ENCODE results near the gene ESYT1. TPM values are rescaled to one million over a fixed set of nuclear protein-coding genes. Genes with fewer than 3 reads are reported as not detected.

ESYT1 gene
- total and polyA plus RNA-seq, 9 donors, result 62.3 to 139 (median 97.3) TPM

DNA sequence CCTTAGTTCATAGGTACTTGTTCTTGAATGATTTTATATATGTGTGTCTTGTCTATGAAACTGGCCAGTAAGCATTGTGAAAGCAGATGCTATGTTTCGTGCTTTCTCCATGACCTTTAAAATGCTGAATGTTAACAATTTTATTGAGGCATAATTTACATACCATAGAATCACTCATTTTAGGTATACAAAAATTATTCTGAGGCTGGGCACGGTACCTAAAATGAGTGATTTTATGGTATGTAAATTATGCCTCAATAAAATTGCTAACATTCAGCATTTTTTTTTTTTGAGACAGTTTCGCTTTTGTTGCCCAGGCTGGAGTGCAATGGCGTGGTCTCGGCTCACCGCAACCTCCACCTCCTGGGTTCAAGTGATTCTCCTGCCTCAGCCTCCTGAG is 6.8 kb downstream of the ESYT1 start:
- Histone ChIP-seq H3K4me1 (ENCODE audit: insufficient read depth) (no peaks in the 10 kb centered on the region), H3K4me3 (no peak overlapping the region), H3K27me3 (no peaks in the 10 kb centered on the region), H3K27ac (no peak overlapping the region), H3K9me3 (no peaks in the 10 kb centered on the region), H3K36me3 (no peaks in the 10 kb centered on the region)
- intact Hi-C loops (cut with DNase I), result no loop called here
- no peak for DNase-seq
- TF ChIP-seq POLR2A (IDR thresholded peaks at IDR 0.05) (no peak), EP300 (IDR thresholded peaks at IDR 0.05) (no peak)
- TF ChIP-seq, protein P1, sequence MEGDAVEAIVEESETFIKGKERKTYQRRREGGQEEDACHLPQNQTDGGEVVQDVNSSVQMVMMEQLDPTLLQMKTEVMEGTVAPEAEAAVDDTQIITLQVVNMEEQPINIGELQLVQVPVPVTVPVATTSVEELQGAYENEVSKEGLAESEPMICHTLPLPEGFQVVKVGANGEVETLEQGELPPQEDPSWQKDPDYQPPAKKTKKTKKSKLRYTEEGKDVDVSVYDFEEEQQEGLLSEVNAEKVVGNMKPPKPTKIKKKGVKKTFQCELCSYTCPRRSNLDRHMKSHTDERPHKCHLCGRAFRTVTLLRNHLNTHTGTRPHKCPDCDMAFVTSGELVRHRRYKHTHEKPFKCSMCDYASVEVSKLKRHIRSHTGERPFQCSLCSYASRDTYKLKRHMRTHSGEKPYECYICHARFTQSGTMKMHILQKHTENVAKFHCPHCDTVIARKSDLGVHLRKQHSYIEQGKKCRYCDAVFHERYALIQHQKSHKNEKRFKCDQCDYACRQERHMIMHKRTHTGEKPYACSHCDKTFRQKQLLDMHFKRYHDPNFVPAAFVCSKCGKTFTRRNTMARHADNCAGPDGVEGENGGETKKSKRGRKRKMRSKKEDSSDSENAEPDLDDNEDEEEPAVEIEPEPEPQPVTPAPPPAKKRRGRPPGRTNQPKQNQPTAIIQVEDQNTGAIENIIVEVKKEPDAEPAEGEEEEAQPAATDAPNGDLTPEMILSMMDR (IDR thresholded peaks at IDR 0.05), result no peak
- 94 to 96% (median 95%) methylated on average over 6 of the region's 6 CpGs for WGBS, 3 donors

DNA sequence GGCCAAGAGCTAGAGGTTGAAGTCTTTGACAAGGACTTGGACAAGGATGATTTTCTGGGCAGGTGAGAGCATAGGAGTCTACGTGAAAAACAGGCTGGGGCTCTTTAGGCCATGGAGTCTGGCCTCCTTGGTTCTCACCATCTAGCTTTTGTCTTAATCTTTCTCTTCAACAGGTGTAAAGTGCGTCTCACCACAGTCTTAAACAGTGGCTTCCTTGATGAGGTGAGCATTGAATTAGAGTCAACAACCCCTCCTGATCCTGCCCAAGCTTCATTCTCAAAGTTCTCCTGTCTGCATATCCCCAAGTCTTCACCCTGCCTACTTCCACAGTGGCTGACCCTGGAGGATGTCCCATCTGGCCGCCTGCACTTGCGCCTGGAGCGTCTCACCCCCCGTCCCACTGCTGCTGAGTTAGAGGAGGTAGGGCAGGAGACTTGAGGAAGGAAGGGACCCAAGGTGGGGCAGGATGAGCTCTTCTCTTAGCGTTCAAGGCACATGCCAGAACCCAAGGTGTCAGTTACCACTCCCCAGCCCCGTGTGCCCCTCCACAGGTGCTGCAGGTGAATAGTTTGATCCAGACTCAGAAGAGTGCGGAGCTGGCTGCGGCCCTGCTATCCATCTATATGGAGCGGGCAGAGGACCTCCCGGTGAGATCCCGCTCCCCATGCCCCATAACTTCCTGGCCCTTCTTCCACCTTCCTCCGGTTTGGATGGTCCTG is 9.9 kb downstream of the ESYT1 start:
- WGBS, 3 donors, result 94 to 95% (median 94%) methylated on average over 14 of the region's 14 CpGs
- DNase-seq, result no peak
- no peak for TF ChIP-seq EP300 (IDR thresholded peaks at IDR 0.05)
- no peak for TF ChIP-seq POLR2A (IDR thresholded peaks at IDR 0.05)
- TF ChIP-seq, protein P1 (IDR thresholded peaks at IDR 0.05), result no peak
- Histone ChIP-seq H3K27ac (no peak overlapping the region), H3K27me3 (no peaks in the 10 kb centered on the region), H3K4me3 (no peak overlapping the region), H3K36me3 (no peaks in the 10 kb centered on the region), H3K4me1 (ENCODE audit: insufficient read depth) (no peaks in the 10 kb centered on the region), H3K9me3 (no peaks in the 10 kb centered on the region)
- intact Hi-C loops (cut with DNase I), result no loop called here

DNA sequence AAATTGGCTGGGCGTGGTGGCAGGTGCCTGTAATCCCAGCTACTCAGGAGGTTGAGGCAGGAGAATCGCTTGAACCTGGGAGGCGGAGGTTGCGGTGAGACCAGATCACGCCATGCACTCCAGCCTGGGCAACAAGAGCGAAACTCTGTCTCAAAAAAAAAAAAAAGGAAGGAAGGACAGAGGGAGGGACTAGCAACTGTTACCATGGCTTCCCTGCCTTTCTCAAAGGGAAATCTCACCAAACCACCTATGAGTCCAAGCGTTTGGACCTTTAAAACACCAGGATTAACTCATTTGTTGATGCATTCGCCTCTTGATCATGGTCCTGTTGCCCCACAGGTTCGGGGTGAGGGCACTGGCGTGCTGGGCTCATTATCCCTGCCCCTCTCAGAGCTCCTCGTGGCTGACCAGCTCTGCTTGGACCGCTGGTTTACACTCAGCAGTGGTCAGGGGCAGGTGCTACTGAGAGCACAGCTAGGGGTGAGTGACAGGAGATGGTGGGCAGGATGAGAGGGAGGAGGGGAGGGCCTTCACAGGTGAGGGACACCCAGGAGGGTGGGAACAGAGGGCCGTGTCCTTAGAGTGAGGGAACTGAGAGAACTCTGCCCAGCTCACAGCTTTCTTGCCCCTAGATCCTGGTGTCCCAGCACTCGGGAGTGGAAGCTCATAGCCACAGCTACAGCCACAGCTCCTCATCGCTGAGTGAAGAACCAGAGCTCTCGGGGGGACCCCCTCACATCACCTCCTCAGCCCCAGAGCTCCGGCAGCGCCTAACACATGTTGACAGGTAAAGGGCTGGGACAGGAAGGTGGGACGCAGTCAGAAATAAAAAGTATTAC is 14.1 kb downstream of the ESYT1 start:
- intact Hi-C loops (cut with DNase I), result no loop called here
- WGBS, 3 donors, result 90 to 92% (median 90%) methylated on average over 19 of the region's 19 CpGs
- Histone ChIP-seq H3K9me3 (no peaks in the 10 kb centered on the region), H3K36me3 (no peaks in the 10 kb centered on the region), H3K27ac (no peak overlapping the region), H3K27me3 (no peaks in the 10 kb centered on the region), H3K4me1 (ENCODE audit: insufficient read depth) (peaks cover 2% of the 10 kb centered on the region), H3K4me3 (no peak overlapping the region)
- TF ChIP-seq EP300 (IDR thresholded peaks at IDR 0.05), result no peak
- TF ChIP-seq, protein P1 (IDR thresholded peaks at IDR 0.05), result no peak
- no peak for TF ChIP-seq POLR2A (IDR thresholded peaks at IDR 0.05)
- DNase-seq, result no peak

DNA sequence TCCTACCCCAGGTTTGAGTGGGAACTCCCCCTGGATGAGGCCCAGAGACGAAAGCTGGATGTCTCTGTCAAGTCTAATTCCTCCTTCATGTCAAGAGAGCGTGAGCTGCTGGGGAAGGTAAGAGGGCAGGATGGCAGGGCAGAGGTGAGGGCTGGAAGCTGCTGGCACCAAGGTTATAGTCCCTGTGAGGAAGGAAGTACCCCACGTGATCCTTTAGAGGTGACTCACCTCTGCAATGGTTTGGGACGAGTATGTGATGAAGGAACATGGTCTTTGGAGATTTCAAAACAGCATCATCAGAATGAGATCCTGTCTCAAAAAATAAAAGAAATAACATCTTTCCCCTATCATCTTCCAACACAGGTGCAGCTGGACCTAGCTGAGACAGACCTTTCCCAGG is 15.2 kb downstream of the ESYT1 start:
- H3K27ac ChIP-seq, result no peak overlapping the region

More for the DNA sequence above, 15.2 kb downstream of the ESYT1 start:
- intact Hi-C loops (cut with DNase I), result no loop called here
- Histone ChIP-seq H3K4me3 (no peak overlapping the region), H3K36me3 (no peaks in the 10 kb centered on the region), H3K4me1 (ENCODE audit: insufficient read depth) (peaks cover 4% of the 10 kb centered on the region), H3K9me3 (no peaks in the 10 kb centered on the region), H3K27me3 (no peaks in the 10 kb centered on the region)
- DNase-seq, result no peak
- TF ChIP-seq EP300 (IDR thresholded peaks at IDR 0.05) (no peak), POLR2A (IDR thresholded peaks at IDR 0.05) (no peak)
- TF ChIP-seq, protein P1 (IDR thresholded peaks at IDR 0.05), result no peak
- WGBS, 3 donors, result 72 to 79% (median 76%) methylated on average over 4 of the region's 4 CpGs

All from ovary (tissue), 9 donors.